GM21390 (cell line): ENCODE measurements around the gene RER1.
"Not testable (repeated sequence)": the region's sequence is repeated elsewhere in the genome, so short reads cannot be mapped to it uniquely, and the experiment has no call there.

ENCODE experiments used
- ATAC-seq: cut with Tn5 transposase; IDR thresholded peaks from one replicate; pipeline ENCODE4 v1.9.1; 2021; ENCODE audit not compliant: unreplicated experiment

RER1 gene

DNA sequence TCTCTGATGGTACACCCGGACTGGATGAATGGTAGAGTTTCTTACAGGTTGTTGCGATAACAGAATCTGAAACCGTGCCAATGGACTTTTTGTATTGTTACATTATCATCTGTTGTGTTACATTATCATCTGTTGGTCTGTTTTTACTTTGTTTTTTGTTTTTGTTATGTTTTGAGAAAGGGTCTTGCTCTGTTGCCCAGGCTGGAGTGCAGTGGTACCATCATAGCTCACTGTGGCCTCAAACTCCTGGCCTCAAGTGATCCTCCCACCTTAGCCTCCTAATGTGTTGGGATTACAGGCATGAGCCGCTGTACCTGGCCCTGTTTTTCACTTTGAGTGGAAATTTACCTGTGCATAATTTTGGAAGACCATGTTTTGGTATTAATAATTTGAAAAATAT lies 30.9 kb downstream of the RER1 start:
- no peak for ATAC-seq

DNA sequence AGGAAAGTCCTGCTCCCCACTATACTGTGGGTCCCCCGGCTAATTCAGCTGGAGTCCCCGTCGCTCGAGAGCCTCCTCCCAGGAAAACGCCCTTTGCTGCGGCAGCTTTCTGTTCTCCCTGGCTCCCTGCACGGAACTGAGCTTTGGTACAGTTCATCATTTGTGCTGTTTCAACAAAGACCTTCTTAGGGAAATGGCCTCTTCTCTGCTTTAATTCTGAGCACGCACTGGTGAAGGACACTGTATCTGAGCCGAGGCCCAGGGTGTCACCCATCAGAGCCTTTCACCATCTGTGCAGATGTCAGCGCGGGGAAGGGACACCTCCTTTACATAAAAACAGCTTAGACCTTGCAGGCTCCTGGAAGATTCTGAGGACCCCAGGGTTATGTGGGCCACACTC lies 34.3 kb downstream of the RER1 start:
- no peak for ATAC-seq

DNA sequence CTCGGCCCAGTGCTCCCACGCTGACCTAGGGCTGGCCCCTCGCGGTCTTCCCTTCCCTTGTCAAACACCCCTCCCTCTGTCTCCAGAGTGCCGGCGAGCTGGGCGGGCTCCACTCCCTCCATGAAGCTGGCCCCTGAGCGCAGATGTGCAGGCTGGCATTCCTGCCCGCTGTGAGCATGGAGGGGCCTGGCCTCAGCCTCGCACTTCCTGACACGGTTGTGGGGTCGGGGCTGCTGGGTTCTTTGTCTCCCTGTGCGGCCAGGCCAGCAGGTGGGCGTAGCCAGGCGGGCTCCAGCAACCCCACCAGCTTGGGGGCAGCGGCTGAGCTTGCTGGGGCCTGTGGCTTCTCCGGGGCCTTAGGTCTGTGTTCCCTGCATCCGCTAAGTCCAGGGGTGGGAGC lies 34.9 kb downstream of the RER1 start:
- ATAC-seq = no peak

GRCh38 chr1:2427051-2427450 lies 35.4 kb downstream of the RER1 start:
- no peak for ATAC-seq

DNA sequence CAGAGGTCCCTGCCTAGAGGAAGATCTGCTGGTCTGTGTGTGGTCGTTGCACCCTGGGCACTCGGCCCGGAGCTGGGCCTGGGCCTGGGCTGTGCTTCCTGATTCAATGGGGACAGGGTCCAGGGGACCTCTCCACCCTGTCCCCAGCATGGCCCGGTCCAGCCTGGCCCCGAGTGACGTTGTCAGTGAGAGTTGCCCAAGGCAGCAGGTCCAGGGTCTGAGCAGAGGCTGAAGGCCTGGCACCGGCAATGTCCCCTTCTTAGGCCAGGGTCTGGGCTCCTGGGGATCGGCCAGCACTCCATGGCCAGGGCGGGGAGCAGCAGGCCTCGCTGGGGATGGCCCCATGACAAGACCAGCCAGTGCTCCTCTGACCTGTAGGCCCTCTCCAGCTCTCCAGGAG lies 36.3 kb downstream of the RER1 start:
- no peak for ATAC-seq

- ATAC-seq = no peak
Measured at GRCh38 chr1:2428490-2428889, 36.8 kb downstream of the RER1 start.

- no peak for ATAC-seq
Measured at GRCh38 chr1:2429780-2430591, 38.3 kb downstream of the RER1 start.

DNA sequence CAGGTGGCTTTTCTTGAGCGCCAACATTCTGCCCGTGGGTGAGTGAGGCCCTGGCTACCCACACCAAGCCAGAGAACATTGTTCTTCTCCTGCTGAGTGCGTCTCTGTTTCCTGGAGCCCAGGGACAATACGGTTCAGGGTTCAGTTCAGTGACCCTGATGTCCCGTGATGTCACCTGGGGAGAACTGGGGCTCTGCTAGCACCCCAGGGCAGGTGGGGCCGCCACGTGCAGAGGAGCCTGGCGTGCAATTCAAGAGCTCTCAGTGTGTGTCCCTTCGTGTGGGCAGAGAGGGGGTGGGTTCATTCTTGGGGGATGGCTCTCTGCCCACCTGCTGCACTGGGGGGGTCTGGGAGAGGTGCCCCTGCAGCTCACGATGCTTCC lies 38.9 kb downstream of the RER1 start:
- ATAC-seq = no peak

DNA sequence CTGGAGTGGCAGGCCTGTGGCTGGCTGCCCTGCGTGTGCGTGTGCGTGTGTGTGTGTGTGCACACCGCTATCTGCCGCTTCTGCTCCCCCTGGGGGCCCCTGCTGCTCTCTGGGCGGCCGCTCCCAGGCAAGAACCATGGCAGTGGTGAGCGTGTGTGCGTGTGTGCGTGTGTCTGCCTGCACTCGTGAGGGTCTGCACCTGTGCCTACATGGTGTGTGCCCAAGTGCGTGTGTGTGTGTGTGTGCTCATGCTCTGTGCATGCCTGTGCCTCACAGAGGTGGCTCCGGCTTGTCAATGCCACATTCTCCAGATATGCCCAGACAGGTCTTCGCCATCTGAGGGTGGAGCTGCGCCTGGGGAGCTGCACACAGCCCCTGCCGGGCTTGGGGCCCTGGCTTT lies 39.5 kb downstream of the RER1 start:
- ATAC-seq = no peak

- ATAC-seq = no peak
Measured at GRCh38 chr1:2431518-2431917, 39.9 kb downstream of the RER1 start.

GRCh38 chr1:2432441-2432844 lies 40.8 kb downstream of the RER1 start:
- no peak for ATAC-seq

- ATAC-seq = no peak
Measured at GRCh38 chr1:2433196-2433595, 41.6 kb downstream of the RER1 start.

DNA sequence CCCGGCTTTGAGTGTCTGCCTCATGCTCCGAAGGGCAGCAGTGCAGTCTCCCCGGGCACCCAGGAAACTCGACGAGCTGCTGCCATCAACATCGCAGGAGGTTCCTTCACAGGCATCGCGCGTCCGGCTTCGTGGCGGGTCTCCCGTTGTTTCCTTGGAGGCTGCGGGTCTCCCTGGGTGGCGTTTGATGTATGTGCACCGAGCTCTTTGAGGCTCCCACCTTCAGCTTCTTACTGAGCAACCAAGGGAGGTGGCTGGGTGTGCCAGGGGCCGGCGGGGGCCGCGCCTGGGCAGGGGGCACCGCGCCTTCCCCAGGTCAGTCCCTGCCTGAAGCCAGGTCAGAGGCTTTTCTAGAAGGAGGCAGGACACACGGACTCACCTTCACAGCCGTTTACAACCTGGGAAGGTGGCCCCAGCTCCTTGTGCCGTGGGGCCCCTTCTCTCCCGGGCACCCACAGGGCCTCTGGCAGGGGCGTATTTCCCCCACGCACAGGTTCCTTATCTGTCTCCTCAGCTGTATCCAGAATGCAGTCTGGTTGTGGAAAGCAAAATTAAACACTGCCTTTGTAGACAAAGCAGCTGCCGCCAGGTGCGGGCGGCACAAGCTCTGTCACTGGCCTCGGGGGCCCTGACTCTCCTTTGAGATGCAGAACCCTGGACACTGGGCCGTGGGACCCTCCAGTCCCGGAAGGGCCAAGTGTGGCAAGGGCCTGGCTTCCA lies 42.5 kb downstream of the RER1 start:
- ATAC-seq = no peak

- ATAC-seq = no peak
Measured at GRCh38 chr1:2435091-2435490, 43.5 kb downstream of the RER1 start.

DNA sequence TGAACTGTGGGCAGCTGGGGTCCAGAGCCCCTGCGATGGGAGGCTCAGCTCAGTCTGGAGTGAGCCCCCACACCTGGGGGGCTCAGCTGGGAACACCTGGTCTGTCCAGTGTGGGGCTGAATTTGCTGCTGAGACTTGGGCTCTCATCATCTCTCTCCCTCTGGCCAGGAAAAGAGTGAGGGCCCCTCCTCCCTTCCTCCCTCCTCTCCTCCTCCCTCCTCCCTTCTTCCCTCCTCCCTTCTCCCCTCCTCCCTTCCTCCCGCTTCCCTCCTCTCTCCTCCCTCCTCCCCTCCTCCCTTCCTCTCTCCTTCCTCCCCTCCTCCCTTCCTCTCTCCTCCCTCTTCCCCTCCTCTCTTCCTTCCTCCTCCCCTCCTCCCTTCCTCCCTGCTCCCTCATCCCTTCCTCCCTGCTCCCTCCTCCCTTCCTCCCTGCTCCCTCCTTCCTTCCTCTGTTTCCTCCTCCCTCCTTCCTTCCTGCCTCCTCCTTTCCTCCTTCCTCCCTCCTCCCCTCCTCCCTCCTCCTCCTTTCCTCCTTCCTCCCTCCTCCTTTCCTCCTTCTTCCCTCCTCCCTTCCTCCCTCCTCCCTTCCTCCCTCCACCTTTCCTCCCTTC lies 44.2 kb downstream of the RER1 start:
- no peak for ATAC-seq

DNA sequence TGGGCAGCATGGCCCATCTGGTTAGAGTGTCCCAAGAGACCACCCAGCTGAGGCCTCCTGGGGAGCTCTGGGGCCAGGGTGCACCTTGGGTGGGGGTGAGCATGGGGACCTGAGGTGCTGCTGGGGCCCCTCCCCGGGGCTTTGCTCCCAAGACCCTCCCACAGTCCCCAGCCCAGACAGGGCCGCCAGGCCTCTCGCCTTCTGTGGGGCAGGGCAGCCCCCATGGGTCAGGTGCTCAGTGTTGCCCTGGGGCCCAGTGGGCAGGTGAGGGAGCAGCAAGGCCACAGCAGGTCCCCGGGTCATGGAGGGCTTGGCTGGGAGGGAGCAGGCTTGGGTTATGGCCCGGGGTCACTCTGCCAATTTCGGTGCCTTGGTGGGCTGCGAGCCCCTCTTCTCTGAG lies 45.2 kb downstream of the RER1 start:
- no peak for ATAC-seq

- no peak for ATAC-seq
Measured at GRCh38 chr1:2437617-2438016, 46.0 kb downstream of the RER1 start.

GRCh38 chr1:2438038-2438437 lies 46.4 kb downstream of the RER1 start:
- ATAC-seq = no peak

DNA sequence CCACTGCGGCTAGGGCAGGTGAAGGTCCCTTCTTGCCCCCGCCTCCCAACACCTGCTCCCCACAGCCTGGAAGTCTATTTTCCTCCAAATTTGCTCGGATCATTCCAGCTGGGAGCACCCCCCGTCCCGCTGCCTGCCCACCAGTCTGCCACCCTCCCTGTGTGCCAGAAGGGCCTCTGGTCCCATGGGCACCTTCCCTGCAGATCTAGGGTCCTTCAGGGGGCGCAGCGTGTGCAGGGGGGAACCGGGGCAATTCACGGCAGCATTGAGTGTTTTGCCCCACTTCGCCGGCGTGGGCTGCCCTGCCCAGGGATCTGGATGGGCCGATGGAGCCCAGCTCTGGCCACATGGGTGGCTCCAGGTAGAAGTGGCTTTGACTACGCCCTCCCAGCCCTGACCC lies 47.0 kb downstream of the RER1 start:
- no peak for ATAC-seq

DNA sequence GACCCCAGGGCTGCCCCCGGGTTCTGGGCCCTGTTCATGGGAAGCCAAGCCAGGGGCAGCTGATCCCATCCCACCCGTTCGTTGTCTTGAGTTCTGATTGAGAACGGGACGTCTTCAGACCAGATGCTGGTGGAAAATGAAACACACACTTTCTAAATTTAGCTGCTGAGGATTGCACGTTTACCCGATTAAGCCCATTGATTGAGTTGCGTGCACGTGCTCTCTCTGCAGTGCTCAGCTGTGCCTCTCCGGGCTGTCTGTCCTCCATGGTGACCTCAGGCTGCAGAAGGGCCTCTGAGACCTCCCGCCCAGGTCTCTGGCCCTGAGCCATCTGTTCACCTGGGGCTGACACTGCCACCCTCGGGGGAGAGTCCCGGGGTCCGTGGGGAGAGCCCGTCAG lies 47.7 kb downstream of the RER1 start:
- ATAC-seq = no peak

DNA sequence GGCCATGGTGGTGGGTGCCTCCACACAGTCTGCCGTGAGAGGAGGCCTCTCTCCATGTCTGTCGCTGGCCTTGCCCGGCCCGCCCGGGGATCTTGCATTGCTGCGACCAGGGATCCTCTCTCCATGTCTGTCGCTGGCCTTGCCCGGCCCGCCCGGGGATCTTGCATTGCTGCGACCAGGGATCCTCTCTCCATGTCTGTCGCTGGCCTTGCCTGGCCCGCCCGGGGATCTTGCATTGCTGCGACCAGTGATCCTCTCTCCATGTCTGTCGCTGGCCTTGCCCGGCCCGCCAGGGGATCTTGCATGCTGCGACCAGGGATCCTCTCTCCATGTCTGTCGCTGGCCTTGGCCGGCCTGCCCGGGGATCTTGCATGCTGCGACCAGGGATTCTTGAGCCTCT lies 48.7 kb downstream of the RER1 start:
- not testable (repeated sequence) for ATAC-seq

DNA sequence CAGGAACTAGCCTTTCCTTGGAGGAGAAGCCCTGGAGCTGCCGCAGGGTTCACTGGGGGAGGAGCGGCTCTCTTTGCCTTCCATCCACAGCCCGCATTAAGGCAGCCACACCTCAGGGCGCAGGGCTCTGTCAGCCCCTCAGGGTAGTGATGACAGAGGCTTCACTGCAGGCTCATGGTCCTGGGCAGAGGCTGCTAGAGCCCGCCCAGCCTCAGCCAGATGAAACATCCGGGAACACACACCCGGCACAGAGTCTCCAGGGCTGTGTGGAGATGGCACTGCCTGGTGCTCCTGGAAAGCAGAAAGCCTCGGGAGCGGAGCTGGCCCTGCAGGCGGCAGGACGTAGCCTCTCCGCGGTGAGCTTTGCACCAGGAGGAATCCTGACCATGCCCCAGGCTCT lies 50.1 kb downstream of the RER1 start:
- ATAC-seq = no peak
